Kasumi-1 (cell line): ENCODE measurements around the gene TBCA.

ENCODE experiments used
- DNase-seq, 2 experiments: peaks; one replicate each; lab custom pipeline; 2025; lab: John Stamatoyannopoulos, UW

TBCA gene

GRCh38 chr5:77642738-77643653, 133.1 kb downstream of the TBCA start:
- no peak for DNase-seq

- no peak for DNase-seq
Observed at GRCh38 chr5:77641963-77642737, 134.0 kb downstream of the TBCA start.

- DNase-seq = no peak
Observed at GRCh38 chr5:77641397-77641943, 134.7 kb downstream of the TBCA start.
